ENCODE data around the gene CORO2A. TPM values are rescaled to one million over a fixed set of nuclear protein-coding genes. Genes with fewer than 3 reads are reported as not detected.
"Not testable (repeated sequence)": the region's sequence is repeated elsewhere in the genome, so short reads cannot be mapped to it uniquely, and the experiment has no call there.

CORO2A gene
- total RNA-seq, 2 donors from 2014 or later: 13.9 to 16.6 TPM

GRCh38 chr9:98081477-98082219 lies 110.8 kb downstream of the CORO2A start:
- Mint-ChIP-seq H3K27ac (peak overlapping the region; percentile 85), H3K4me3 (no peak overlapping the region), H3K36me3 (ENCODE audit: low read depth) (peaks cover 10% of the 10 kb centered on the region), H3K4me1 (peaks cover 38% of the 10 kb centered on the region), H3K27me3 (no peaks in the 10 kb centered on the region)
- DNase-seq (no peak), ATAC-seq (peak; percentile 53)
- H3K9me3 ChIP-seq (ENCODE audit: control insufficient read depth, low read length, poor library complexity, severe bottlenecking): no peaks in the 10 kb centered on the region

- ATAC-seq: no peak
- H3K9me3 ChIP-seq (ENCODE audit: control insufficient read depth, low read length, poor library complexity, severe bottlenecking): no peaks in the 10 kb centered on the region
- H3K27ac Mint-ChIP-seq: peak overlapping the region; percentile 85
- no peaks in the 10 kb centered on the region for H3K27me3 Mint-ChIP-seq
- no peak overlapping the region for H3K4me3 Mint-ChIP-seq
- DNase-seq: no peak
- H3K36me3 Mint-ChIP-seq (ENCODE audit: low read depth): peaks cover 5% of the 10 kb centered on the region
- peaks cover 35% of the 10 kb centered on the region for H3K4me1 Mint-ChIP-seq
Observed at GRCh38 chr9:98080780-98081179, 111.7 kb downstream of the CORO2A start.

GRCh38 chr9:98080326-98080725 lies 112.1 kb downstream of the CORO2A start:
- Mint-ChIP-seq H3K36me3 (ENCODE audit: low read depth) (peaks cover 5% of the 10 kb centered on the region), H3K4me3 (no peak overlapping the region), H3K27ac (peak overlapping the region; percentile 85), H3K27me3 (no peaks in the 10 kb centered on the region), H3K4me1 (peaks cover 40% of the 10 kb centered on the region)
- H3K9me3 ChIP-seq (ENCODE audit: control insufficient read depth, low read length, poor library complexity, severe bottlenecking): no peaks in the 10 kb centered on the region
- ATAC-seq (no peak), DNase-seq (no peak)

- H3K27me3 Mint-ChIP-seq: no peaks in the 10 kb centered on the region
Observed at GRCh38 chr9:98078895-98079294, 113.5 kb downstream of the CORO2A start.

GRCh38 chr9:98076514-98076890 lies 115.9 kb downstream of the CORO2A start:
- H3K4me3 Mint-ChIP-seq; DNase-seq; ATAC-seq; H3K27me3 Mint-ChIP-seq; H3K36me3 Mint-ChIP-seq (ENCODE audit: low read depth); H3K9me3 ChIP-seq (ENCODE audit: control insufficient read depth, low read length, poor library complexity, severe bottlenecking): not testable (repeated sequence)
- H3K4me1 Mint-ChIP-seq: peaks cover 24% of the 10 kb centered on the region
- peak overlapping the region; percentile 96 for H3K27ac Mint-ChIP-seq

More at GRCh38 chr9:98078895-98079294, 113.5 kb downstream of the CORO2A start:
- no peaks in the 10 kb centered on the region for H3K9me3 ChIP-seq (ENCODE audit: control insufficient read depth, low read length, poor library complexity, severe bottlenecking)
- no peak for DNase-seq
- peaks cover 43% of the 10 kb centered on the region for H3K4me1 Mint-ChIP-seq
- no peak for ATAC-seq
- peaks cover 4% of the 10 kb centered on the region for H3K36me3 Mint-ChIP-seq (ENCODE audit: low read depth)
- H3K4me3 Mint-ChIP-seq: no peak overlapping the region
- peak overlapping the region; percentile 96 for H3K27ac Mint-ChIP-seq

GRCh38 chr9:98075332-98075805 lies 117.1 kb downstream of the CORO2A start:
- ATAC-seq (peak; percentile 64), DNase-seq (no peak)
- H3K36me3 Mint-ChIP-seq (ENCODE audit: low read depth): no peaks in the 10 kb centered on the region
- peaks cover 25% of the 10 kb centered on the region for H3K4me1 Mint-ChIP-seq
- no peaks in the 10 kb centered on the region for H3K9me3 ChIP-seq (ENCODE audit: control insufficient read depth, low read length, poor library complexity, severe bottlenecking)
- peak overlapping the region; percentile 96 for H3K27ac Mint-ChIP-seq
- H3K4me3 Mint-ChIP-seq: peak overlapping the region; percentile 71
- H3K27me3 Mint-ChIP-seq: no peaks in the 10 kb centered on the region

GRCh38 chr9:98074115-98074990 lies 118.1 kb downstream of the CORO2A start:
- no peaks in the 10 kb centered on the region for H3K9me3 ChIP-seq (ENCODE audit: control insufficient read depth, low read length, poor library complexity, severe bottlenecking)
- no peaks in the 10 kb centered on the region for H3K36me3 Mint-ChIP-seq (ENCODE audit: low read depth)
- DNase-seq (peak; percentile 48 to 67 (median 58)), ATAC-seq (peak; percentile 22)
- H3K4me1 Mint-ChIP-seq: peaks cover 24% of the 10 kb centered on the region
- H3K27me3 Mint-ChIP-seq: no peaks in the 10 kb centered on the region
- H3K4me3 Mint-ChIP-seq: peak overlapping the region; percentile 70
- H3K27ac Mint-ChIP-seq: peak overlapping the region; percentile 96

DNA sequence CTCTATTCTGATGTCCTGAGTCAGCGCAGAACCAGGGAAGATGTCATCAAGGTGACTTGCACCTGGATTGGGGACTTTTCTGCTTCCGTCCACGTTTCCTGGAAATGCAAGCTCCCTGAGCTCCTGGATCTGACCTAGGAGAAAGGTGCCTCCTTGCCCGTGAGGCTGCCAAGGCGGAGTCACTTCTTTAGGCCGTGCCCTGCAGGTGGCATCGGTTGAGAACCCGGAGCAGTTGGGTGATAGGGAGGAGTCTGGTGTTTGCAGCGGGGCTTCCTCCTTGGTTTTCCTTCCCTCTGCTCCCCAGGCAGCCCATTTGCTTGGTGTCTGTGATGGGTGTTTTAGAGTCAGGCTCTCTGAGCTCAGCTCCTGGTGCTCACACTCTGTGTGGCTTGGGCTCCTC lies 120.7 kb downstream of the CORO2A start:
- no peaks in the 10 kb centered on the region for H3K27me3 Mint-ChIP-seq
- H3K36me3 Mint-ChIP-seq (ENCODE audit: low read depth): no peaks in the 10 kb centered on the region
- DNase-seq: no peak
- H3K9me3 ChIP-seq (ENCODE audit: control insufficient read depth, low read length, poor library complexity, severe bottlenecking): no peaks in the 10 kb centered on the region
- no peak for ATAC-seq
- peaks cover 21% of the 10 kb centered on the region for H3K4me1 Mint-ChIP-seq
- no peak overlapping the region for H3K27ac Mint-ChIP-seq
- no peak overlapping the region for H3K4me3 Mint-ChIP-seq

Other genes starting within 250 kb of the CORO2A start
- gene ANP32B, start 209.3 kb downstream of the CORO2A start, total RNA-seq: 100 to 1,000 TPM; 143 to 158 TPM
- gene NANS, start 135.9 kb downstream of the CORO2A start, total RNA-seq: 10 to 100 TPM; 38.1 to 44.9 TPM
- gene TRIM14, start 73.4 kb downstream of the CORO2A start, total RNA-seq: 10 to 100 TPM; 63.8 to 64.6 TPM
- 1 to 10 TPM; 7.8 to 8.2 TPM for gene TBC1D2, start 63.0 kb upstream of the CORO2A start, total RNA-seq

All from T-helper 17 cell (primary cell).